CD4-positive, CD25-positive, alpha-beta regulatory T cell (primary cell): Measurements from ENCODE around the gene HECTD4. TPM values are rescaled to one million over a fixed set of nuclear protein-coding genes. Genes with fewer than 3 reads are reported as not detected.
"Not testable (repeated sequence)": the region's sequence is repeated elsewhere in the genome, so short reads cannot be mapped to it uniquely, and the experiment has no call there.

ENCODE experiments used
- ATAC-seq, 2 donors: fragments of 150-1000 bp; cut with Tn5 transposase; one replicate each; pipeline ENCODE4 v1.10.0; 2021; ENCODE audit warnings: low read depth in 2 of 2, moderate number of reproducible peaks in 2 of 2, moderate library complexity in 1 of 2
- DNase-seq, 3 donors: peaks; one replicate each; pipeline versions ENCODE4 v3.0.0 to v3.0.0-alpha.2; 2012 to 2022; ENCODE audit warnings: mixed read lengths in 1 of 3
- H3K27ac ChIP-seq: one replicate; pipeline ENCODE4 v1.7.0; 2013; ENCODE audit warnings: mild to moderate bottlenecking, low read length; ENCODE audit not compliant: insufficient read depth, poor library complexity, severe bottlenecking
- H3K27me3 ChIP-seq: one replicate; pipeline ENCODE4 v1.7.0; 2013; ENCODE audit warnings: low read length; ENCODE audit not compliant: control insufficient read depth, insufficient read depth
- H3K36me3 ChIP-seq: one replicate; pipeline ENCODE4 v1.7.0; 2013; ENCODE audit warnings: mild to moderate bottlenecking, low read length, moderate library complexity; ENCODE audit not compliant: control insufficient read depth, insufficient read depth
- H3K4me1 ChIP-seq: 2 replicates; pipeline ENCODE4 v1.7.0; 2013; ENCODE audit warnings: mild to moderate bottlenecking, low read length; ENCODE audit not compliant: insufficient read depth, control insufficient read depth, poor library complexity, severe bottlenecking
- H3K4me3 ChIP-seq: one replicate; pipeline ENCODE4 v1.7.0; 2013; ENCODE audit warnings: low read depth, mild to moderate bottlenecking, low read length, moderate library complexity
- H3K9me3 ChIP-seq, 2 experiments: 1 replicate in 1 of 2; 2 replicates in 1 of 2; pipeline ENCODE4 v1.7.0; 2013; ENCODE audit warnings: low read length in 2 of 2, mild to moderate bottlenecking in 1 of 2, moderate library complexity in 1 of 2; ENCODE audit not compliant: control insufficient read depth in 2 of 2
- H3K27ac Mint-ChIP-seq, 3 donors: one replicate each; pipeline ENCODE4 v1.8.0; 2020 to 2022; ENCODE audit warnings: mild to moderate bottlenecking in 3 of 3, mixed read lengths in 3 of 3, moderate library complexity in 2 of 3
- H3K27me3 Mint-ChIP-seq: one replicate; pipeline ENCODE4 v1.8.0; 2022; ENCODE audit warnings: mild to moderate bottlenecking, mixed read lengths
- H3K36me3 Mint-ChIP-seq: one replicate; pipeline ENCODE4 v1.8.0; 2020; ENCODE audit warnings: mixed read lengths
- H3K4me1 Mint-ChIP-seq, 4 donors: one replicate each; pipeline ENCODE4 v1.8.0; 2020 to 2022; ENCODE audit warnings: mixed read lengths in 4 of 4, mild to moderate bottlenecking in 1 of 4
- H3K4me3 Mint-ChIP-seq, 4 donors: one replicate each; pipeline ENCODE4 v1.8.0; 2020 to 2022; ENCODE audit warnings: mild to moderate bottlenecking in 4 of 4, mixed read lengths in 4 of 4, moderate library complexity in 3 of 4
- H3K9me3 Mint-ChIP-seq, 7 donors: one replicate each; pipeline ENCODE4 v1.8.0; 2020 to 2022; ENCODE audit warnings: mixed read lengths in 7 of 7, mild to moderate bottlenecking in 3 of 7, moderate library complexity in 2 of 7
- polyA plus RNA-seq, 4 donors: library from polyadenylated mRNA; unstranded; fragments of 300-500 nt; fragmentation: Illumina TruSeq; gene quantifications; one replicate each; pipeline ENCODE4 v1.2.3, GENCODE V29; 2021
- total RNA-seq: library from RNA; stranded (reverse); gene quantifications from one replicate; pipeline ENCODE4 v1.2.3, GENCODE V29; 2022

HECTD4 gene
- total and polyA plus RNA-seq, 5 donors from 2014 or later = 2.1 to 59.3 (median 2.7) TPM

- DNase-seq = no peak
- no peaks in the 10 kb centered on the region for H3K9me3 ChIP-seq
- Mint-ChIP-seq H3K4me3 (no peak overlapping the region), H3K9me3 (peaks cover 0 to under 1% (median 0%) of the 10 kb centered on the region in 7 donors), H3K4me1 (peaks cover 18 to 46% (median 39%) of the 10 kb centered on the region in 4 donors), H3K27ac (peak overlapping the region in 1 of 3 donors; percentile 8), H3K27me3 (no peaks in the 10 kb centered on the region), H3K36me3 (peaks cover 3% of the 10 kb centered on the region)
- no peaks in the 10 kb centered on the region for H3K27me3 ChIP-seq
- no peak for ATAC-seq
- no peaks in the 10 kb centered on the region for H3K36me3 ChIP-seq
- no peaks in the 10 kb centered on the region for H3K4me1 ChIP-seq
- H3K27ac ChIP-seq = no peak overlapping the region
- H3K4me3 ChIP-seq = no peak overlapping the region
Observed at GRCh38 chr12:112341046-112341825, 41.0 kb downstream of the HECTD4 start.

GRCh38 chr12:112340230-112340629 is 42.0 kb downstream of the HECTD4 start:
- Histone ChIP-seq H3K4me1 (no peaks in the 10 kb centered on the region), H3K36me3 (no peaks in the 10 kb centered on the region), H3K9me3 (no peaks in the 10 kb centered on the region), H3K27me3 (no peaks in the 10 kb centered on the region), H3K27ac (no peak overlapping the region), H3K4me3 (no peak overlapping the region)
- H3K4me3 Mint-ChIP-seq = no peak overlapping the region
- DNase-seq = no peak
- no peaks in the 10 kb centered on the region for H3K9me3 Mint-ChIP-seq
- no peak for ATAC-seq
- H3K27ac Mint-ChIP-seq = peak overlapping the region in 1 of 3 donors; percentile 8
- H3K36me3 Mint-ChIP-seq = peaks cover 3% of the 10 kb centered on the region
- H3K27me3 Mint-ChIP-seq = no peaks in the 10 kb centered on the region
- H3K4me1 Mint-ChIP-seq = peaks cover 18 to 40% (median 34%) of the 10 kb centered on the region in 4 donors

GRCh38 chr12:112334999-112335398 is 47.2 kb downstream of the HECTD4 start:
- H3K4me3 Mint-ChIP-seq, H3K36me3 ChIP-seq, H3K27ac Mint-ChIP-seq, H3K4me3 ChIP-seq, H3K4me1 ChIP-seq, DNase-seq, H3K27me3 ChIP-seq, H3K36me3 Mint-ChIP-seq, H3K27ac ChIP-seq, H3K27me3 Mint-ChIP-seq, ATAC-seq, H3K9me3 ChIP-seq, H3K9me3 Mint-ChIP-seq: not testable (repeated sequence)
- H3K4me1 Mint-ChIP-seq = peaks cover 7 to 22% (median 15%) of the 10 kb centered on the region in 4 donors

- Histone ChIP-seq H3K9me3 (no peaks in the 10 kb centered on the region), H3K36me3 (no peaks in the 10 kb centered on the region), H3K4me1 (no peaks in the 10 kb centered on the region), H3K27me3 (no peaks in the 10 kb centered on the region), H3K4me3 (no peak overlapping the region), H3K27ac (no peak overlapping the region)
- Mint-ChIP-seq H3K27ac (peak overlapping the region in 1 of 3 donors; percentile 85), H3K36me3 (peaks cover 3% of the 10 kb centered on the region), H3K27me3 (no peaks in the 10 kb centered on the region), H3K9me3 (no peaks in the 10 kb centered on the region), H3K4me1 (peaks cover 6 to 25% (median 15%) of the 10 kb centered on the region in 4 donors), H3K4me3 (no peak overlapping the region)
- no peak for DNase-seq
- ATAC-seq = no peak
Observed at GRCh38 chr12:112333019-112333418, 49.2 kb downstream of the HECTD4 start.

GRCh38 chr12:112331886-112332285 is 50.3 kb downstream of the HECTD4 start:
- DNase-seq (no peak), ATAC-seq (no peak)
- H3K9me3 ChIP-seq = no peaks in the 10 kb centered on the region
- Mint-ChIP-seq H3K9me3 (no peaks in the 10 kb centered on the region), H3K4me3 (no peak overlapping the region), H3K27me3 (no peaks in the 10 kb centered on the region), H3K27ac (no peak overlapping the region), H3K4me1 (peaks cover 5 to 25% (median 14%) of the 10 kb centered on the region in 4 donors), H3K36me3 (peaks cover 3% of the 10 kb centered on the region)
- H3K27me3 ChIP-seq = no peaks in the 10 kb centered on the region
- no peaks in the 10 kb centered on the region for H3K4me1 ChIP-seq
- no peak overlapping the region for H3K4me3 ChIP-seq
- no peak overlapping the region for H3K27ac ChIP-seq
- no peaks in the 10 kb centered on the region for H3K36me3 ChIP-seq

- no peaks in the 10 kb centered on the region for H3K27me3 ChIP-seq
- Mint-ChIP-seq H3K4me1 (peaks cover 5 to 25% (median 14%) of the 10 kb centered on the region in 4 donors), H3K4me3 (no peak overlapping the region), H3K27me3 (no peaks in the 10 kb centered on the region), H3K36me3 (peaks cover 3% of the 10 kb centered on the region), H3K27ac (no peak overlapping the region), H3K9me3 (no peaks in the 10 kb centered on the region)
- no peaks in the 10 kb centered on the region for H3K4me1 ChIP-seq
- H3K9me3 ChIP-seq = no peaks in the 10 kb centered on the region
- H3K27ac ChIP-seq = no peak overlapping the region
- ATAC-seq = no peak
- no peak overlapping the region for H3K4me3 ChIP-seq
- H3K36me3 ChIP-seq = no peaks in the 10 kb centered on the region
- no peak for DNase-seq
Observed at GRCh38 chr12:112330706-112331105, 51.5 kb downstream of the HECTD4 start.

GRCh38 chr12:112328456-112329124 is 53.6 kb downstream of the HECTD4 start:
- no peak overlapping the region for H3K27ac Mint-ChIP-seq

More at GRCh38 chr12:112328456-112329124, 53.6 kb downstream of the HECTD4 start:
- ATAC-seq = no peak
- H3K9me3 ChIP-seq = no peaks in the 10 kb centered on the region
- no peak for DNase-seq
- Mint-ChIP-seq H3K36me3 (no peaks in the 10 kb centered on the region), H3K9me3 (peaks cover 0 to 2% (median 0%) of the 10 kb centered on the region in 7 donors), H3K4me3 (no peak overlapping the region), H3K27me3 (no peaks in the 10 kb centered on the region), H3K4me1 (peaks cover 13 to 24% (median 19%) of the 10 kb centered on the region in 4 donors)
- no peak overlapping the region for H3K4me3 ChIP-seq
- H3K27ac ChIP-seq = no peak overlapping the region
- no peaks in the 10 kb centered on the region for H3K4me1 ChIP-seq
- H3K36me3 ChIP-seq = no peaks in the 10 kb centered on the region
- no peaks in the 10 kb centered on the region for H3K27me3 ChIP-seq
